ENCODE data around the gene HSD3B1.

Gene HSD3B1

GRCh38 chr1:119470377-119470776 lies 36.6 kb upstream of the HSD3B1 start:
- TF ChIP-seq, protein P1, sequence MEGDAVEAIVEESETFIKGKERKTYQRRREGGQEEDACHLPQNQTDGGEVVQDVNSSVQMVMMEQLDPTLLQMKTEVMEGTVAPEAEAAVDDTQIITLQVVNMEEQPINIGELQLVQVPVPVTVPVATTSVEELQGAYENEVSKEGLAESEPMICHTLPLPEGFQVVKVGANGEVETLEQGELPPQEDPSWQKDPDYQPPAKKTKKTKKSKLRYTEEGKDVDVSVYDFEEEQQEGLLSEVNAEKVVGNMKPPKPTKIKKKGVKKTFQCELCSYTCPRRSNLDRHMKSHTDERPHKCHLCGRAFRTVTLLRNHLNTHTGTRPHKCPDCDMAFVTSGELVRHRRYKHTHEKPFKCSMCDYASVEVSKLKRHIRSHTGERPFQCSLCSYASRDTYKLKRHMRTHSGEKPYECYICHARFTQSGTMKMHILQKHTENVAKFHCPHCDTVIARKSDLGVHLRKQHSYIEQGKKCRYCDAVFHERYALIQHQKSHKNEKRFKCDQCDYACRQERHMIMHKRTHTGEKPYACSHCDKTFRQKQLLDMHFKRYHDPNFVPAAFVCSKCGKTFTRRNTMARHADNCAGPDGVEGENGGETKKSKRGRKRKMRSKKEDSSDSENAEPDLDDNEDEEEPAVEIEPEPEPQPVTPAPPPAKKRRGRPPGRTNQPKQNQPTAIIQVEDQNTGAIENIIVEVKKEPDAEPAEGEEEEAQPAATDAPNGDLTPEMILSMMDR (conservative IDR thresholded peaks at IDR 0.05): no peak
- no peak overlapping the region for H3K27ac ChIP-seq

- H3K27ac ChIP-seq: no peak overlapping the region
- TF ChIP-seq, protein P1 (conservative IDR thresholded peaks at IDR 0.05): no peak
Measured at GRCh38 chr1:119470958-119471357, 36.1 kb upstream of the HSD3B1 start.

DNA sequence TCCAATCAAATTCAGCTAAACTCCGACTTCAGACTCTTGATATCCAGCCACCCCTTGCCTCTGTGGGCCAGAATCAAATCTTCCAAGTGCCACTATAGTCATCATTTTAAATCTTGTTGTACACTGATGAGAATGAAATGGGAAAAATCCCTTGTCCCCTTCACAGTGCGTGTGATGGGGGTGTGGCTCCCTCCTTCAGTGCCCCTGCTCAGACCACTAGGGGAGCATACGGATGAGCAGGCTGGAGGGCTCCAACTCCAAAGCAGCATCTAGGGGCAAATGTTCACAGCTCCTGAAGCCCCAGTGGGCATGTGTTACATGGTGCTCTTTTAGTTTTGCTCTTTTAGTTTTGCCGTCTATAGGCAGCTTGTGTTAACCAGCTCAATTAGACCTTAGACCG lies 35.4 kb upstream of the HSD3B1 start:
- H3K27ac ChIP-seq: no peak overlapping the region
- TF ChIP-seq, protein P1 (conservative IDR thresholded peaks at IDR 0.05): no peak

GRCh38 chr1:119472080-119472818 lies 34.8 kb upstream of the HSD3B1 start:
- TF ChIP-seq, protein P1 (conservative IDR thresholded peaks at IDR 0.05): no peak
- H3K27ac ChIP-seq: peak overlapping the region; percentile 22

DNA sequence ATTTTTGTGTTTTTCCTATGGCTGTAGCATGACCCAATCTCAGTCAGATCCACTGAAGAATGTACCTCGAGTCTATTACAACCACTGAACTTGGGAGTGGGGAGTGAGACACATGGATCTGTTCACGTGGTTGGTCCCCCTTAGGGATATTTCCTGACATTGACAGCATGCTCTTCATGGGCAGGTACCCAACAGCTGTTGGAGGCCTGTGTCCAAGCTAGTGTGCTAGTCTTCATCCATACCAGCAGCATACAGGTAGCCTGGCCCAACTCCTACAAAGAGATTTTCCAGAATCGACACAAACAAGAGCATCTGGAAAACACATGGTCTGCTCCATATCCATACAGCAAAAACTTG lies 34.2 kb upstream of the HSD3B1 start:
- TF ChIP-seq, protein P1 (conservative IDR thresholded peaks at IDR 0.05): no peak
- peak overlapping the region; percentile 22 for H3K27ac ChIP-seq

DNA sequence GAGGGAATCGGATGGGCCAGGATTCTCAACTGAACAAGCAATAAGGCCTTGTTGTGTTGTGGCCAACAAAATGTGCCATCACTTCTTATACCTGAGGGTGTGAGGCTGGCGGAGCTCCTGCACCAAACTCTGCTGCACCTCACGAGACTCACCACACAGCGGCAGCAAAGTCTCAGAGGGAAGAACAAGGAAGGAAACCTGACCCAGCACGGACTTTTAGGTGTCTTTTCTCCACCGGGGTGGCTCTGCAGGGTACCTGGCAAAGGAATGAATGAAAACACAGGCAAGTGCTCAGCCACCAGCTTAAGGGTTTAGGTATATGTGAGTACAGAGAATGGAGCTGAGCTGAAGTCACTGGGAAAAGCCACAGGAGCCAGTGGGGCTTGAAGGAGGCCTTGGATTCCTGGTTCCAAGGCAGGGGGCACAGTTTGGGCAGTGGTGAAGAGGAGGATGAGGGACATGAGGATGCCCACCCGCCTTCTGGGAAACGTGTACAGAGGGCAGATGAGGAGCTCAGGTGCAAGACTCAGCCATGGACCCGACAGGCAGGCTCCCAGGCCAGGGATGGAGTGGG lies 31.1 kb upstream of the HSD3B1 start:
- TF ChIP-seq, protein P1 (conservative IDR thresholded peaks at IDR 0.05): peak; percentile 93
- H3K27ac ChIP-seq: no peak overlapping the region

DNA sequence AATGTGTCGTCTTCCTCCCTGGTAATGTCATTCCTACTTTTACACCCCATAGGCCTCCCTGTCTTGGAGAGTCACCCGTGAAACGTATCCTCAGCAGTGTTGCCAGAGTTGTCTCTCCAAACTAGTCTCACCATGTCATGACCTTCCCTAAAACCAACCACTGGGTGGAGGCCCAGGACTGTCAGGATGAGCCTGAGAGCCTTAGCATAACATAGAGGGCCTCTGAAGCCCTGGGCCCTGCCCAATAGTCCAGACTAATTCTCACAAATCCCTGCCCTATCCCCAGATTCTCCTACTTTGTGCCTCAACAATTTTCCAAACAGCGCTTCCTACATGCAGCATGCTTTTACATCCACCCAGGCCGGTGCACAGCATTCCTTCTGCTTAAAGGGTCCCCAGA lies 29.3 kb upstream of the HSD3B1 start:
- no peak overlapping the region for H3K27ac ChIP-seq
- TF ChIP-seq, protein P1 (conservative IDR thresholded peaks at IDR 0.05): no peak

Data from VCaP (cell line).